ENCODE measurements around the gene REPS1.

REPS1 gene

DNA sequence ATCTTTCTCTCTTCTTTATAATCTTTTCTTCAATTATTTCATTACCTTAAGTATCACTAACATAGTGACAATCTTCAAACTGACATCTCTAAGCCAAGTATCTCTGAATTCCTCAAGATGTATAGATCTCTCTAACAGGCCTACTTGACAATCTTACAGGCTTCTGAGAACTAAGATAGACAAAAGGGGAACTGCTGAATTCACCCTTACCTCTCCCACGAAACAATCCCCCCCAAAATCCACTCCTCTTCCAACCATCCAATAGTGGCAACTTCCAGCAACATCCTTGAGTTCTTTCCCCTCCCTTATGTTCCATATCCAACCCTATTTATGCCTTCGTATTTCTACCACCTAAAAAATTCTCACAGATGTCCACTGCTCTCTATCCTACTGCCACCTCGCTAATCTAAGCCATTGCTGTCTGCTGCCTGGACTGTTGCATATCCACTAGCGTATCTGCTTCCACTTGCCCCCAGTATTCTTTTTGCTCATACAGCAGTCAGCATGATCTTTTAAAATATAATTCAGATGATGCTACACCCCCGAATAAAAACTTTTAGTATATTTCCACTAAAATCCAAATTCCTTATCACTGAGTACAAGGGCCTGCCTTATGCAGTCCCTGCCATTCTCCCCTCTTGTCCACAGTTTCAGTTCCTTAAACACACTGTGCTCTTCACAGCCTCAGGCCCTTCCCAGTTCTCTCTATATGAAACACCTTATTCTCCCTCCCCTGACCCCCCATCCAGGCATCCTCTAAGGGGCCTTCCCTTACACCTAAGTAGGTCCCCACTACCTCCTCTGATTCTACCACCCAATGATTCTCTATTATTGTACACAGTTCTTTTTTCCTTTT, 8.0 kb downstream of the REPS1 start:
- TF ChIP-seq, protein P1, sequence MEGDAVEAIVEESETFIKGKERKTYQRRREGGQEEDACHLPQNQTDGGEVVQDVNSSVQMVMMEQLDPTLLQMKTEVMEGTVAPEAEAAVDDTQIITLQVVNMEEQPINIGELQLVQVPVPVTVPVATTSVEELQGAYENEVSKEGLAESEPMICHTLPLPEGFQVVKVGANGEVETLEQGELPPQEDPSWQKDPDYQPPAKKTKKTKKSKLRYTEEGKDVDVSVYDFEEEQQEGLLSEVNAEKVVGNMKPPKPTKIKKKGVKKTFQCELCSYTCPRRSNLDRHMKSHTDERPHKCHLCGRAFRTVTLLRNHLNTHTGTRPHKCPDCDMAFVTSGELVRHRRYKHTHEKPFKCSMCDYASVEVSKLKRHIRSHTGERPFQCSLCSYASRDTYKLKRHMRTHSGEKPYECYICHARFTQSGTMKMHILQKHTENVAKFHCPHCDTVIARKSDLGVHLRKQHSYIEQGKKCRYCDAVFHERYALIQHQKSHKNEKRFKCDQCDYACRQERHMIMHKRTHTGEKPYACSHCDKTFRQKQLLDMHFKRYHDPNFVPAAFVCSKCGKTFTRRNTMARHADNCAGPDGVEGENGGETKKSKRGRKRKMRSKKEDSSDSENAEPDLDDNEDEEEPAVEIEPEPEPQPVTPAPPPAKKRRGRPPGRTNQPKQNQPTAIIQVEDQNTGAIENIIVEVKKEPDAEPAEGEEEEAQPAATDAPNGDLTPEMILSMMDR (IDR thresholded peaks at IDR 0.05; ENCODE audit: low read depth, low read length) = no peak
- H3K4me3 ChIP-seq (ENCODE audit: low read depth, low read length) = no peak overlapping the region
- no peak for DNase-seq (ENCODE audit: low read depth, low spot score)
- in situ Hi-C loops (cut with HindIII; ENCODE audit: low sequenced_read_pairs) = no loop called here

DNA sequence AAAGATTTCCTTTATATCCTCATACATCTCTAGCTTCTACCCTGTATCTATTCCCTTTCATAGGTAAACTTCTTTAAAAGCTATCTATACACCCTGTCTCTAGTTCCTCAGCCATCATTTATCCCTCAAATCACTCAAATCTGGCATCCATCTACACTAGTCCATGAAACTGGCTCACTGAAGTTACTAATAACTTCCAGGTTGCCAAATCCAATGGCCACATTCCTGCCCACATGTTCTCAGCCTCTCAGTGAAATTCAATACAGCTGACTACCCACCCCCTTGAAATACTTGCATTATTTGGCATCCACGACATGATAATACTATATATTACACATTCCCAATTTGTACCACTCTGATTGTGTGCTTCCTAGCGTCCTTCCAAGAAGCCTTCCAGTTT, 8.7 kb downstream of the REPS1 start:
- H3K4me3 ChIP-seq (ENCODE audit: low read depth, low read length) = no peak overlapping the region
- TF ChIP-seq, protein P1 (IDR thresholded peaks at IDR 0.05; ENCODE audit: low read depth, low read length) = no peak
- no peak for DNase-seq (ENCODE audit: low read depth, low spot score)
- in situ Hi-C loops (cut with HindIII; ENCODE audit: low sequenced_read_pairs) = no loop called here

DNA sequence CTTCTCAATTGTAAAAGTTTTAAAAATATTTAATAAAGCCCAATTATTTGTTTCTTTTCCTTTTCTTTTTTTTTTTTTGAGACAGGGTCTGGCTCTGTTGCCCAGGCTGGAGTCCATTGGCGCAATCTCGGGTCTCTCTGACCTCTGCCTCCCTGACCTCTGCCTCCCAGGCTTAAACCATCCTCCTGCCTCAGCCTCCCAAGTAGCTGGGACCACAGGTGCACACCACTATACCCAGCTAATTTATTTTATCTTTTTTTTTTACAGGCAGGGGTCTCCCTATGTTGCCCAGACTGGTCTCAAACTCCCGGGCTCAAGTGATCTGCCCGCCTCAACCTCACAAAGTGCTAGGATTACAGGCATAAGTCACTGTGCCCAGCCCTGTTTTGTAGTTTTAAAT, 9.8 kb downstream of the REPS1 start:
- no peak overlapping the region for H3K4me3 ChIP-seq (ENCODE audit: low read depth, low read length)
- in situ Hi-C loops (cut with HindIII; ENCODE audit: low sequenced_read_pairs) = no loop called here
- TF ChIP-seq, protein P1 (IDR thresholded peaks at IDR 0.05; ENCODE audit: low read depth, low read length) = no peak
- no peak for DNase-seq (ENCODE audit: low read depth, low spot score)

DNA sequence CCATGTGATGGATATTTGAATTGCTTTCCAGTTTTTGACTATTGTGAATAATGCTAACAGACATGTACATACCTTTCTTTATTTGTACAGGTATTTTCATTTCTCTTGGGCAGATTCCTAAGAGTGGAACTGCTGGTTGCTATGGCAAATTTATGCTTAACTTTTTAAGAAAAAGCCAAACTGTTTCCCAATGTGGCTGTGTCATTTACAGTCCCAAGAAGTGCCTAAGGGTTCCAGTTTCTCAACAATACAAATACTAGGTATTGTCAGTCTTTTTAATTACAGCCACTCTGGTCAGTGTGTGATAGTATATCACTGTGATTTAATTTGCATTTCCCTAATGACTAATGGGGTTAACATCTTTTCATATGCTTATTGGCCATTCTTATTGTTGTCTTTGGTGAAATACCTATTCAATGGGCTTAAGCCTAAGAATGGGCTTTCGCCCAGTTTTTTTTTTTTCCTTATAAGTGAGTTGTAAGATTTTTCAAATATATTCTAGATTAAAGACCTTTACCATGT, 10.3 kb downstream of the REPS1 start:
- no peak for DNase-seq (ENCODE audit: low read depth, low spot score)
- TF ChIP-seq, protein P1 (IDR thresholded peaks at IDR 0.05; ENCODE audit: low read depth, low read length) = no peak
- in situ Hi-C loops (cut with HindIII; ENCODE audit: low sequenced_read_pairs) = no loop called here
- H3K4me3 ChIP-seq (ENCODE audit: low read depth, low read length) = no peak overlapping the region

DNA sequence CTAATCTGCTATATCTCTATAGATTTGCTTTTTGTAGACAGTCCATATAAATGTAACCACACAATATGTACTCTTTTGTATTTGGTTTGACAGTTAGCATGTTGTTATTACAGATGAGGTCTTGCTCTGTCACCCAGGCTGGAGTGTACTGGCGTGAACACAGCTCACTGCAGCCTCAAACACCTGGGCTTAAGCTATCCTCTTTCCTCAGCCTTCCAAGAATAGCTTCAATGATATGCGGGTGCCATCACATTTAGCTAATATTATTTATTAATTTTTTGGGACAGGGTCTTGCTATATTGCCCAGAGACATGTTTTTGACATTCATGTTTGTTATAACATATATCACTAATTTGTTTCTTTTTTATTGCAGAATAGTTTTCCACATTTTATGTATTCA, 10.8 kb downstream of the REPS1 start:
- no peak overlapping the region for H3K4me3 ChIP-seq (ENCODE audit: low read depth, low read length)
- no peak for DNase-seq (ENCODE audit: low read depth, low spot score)
- TF ChIP-seq, protein P1 (IDR thresholded peaks at IDR 0.05; ENCODE audit: low read depth, low read length) = no peak
- in situ Hi-C loops (cut with HindIII; ENCODE audit: low sequenced_read_pairs) = no loop called here

DNA sequence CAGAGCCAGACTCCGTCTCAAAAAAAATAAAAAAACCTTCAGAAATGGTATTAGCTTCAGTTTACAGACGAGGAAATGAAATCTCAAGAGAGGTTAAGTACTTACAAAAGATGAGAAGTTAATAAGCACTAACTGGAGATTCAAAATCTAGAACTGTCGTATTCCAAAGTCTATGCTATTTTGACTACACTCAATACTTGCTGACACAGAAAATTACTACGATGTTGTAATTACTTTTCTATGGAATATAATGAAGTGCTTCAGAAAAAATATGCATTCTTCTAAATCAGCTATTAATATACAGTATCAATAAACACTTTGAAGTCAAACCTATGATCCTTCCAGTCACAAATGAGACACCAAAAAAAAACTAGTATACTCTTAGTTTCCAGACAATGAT, 12.2 kb downstream of the REPS1 start:
- DNase-seq (ENCODE audit: low read depth, low spot score) = no peak
- TF ChIP-seq, protein P1 (IDR thresholded peaks at IDR 0.05; ENCODE audit: low read depth, low read length) = no peak
- no peak overlapping the region for H3K4me3 ChIP-seq (ENCODE audit: low read depth, low read length)
- in situ Hi-C loops (cut with HindIII; ENCODE audit: low sequenced_read_pairs) = no loop called here
